Right lobe of liver (tissue), 4 donors: ENCODE results near the gene MRPL46.

Experiments used
- POLR2A ChIP-seq: fragments of 450-650 bp; IDR thresholded peaks from one replicate; pipeline ENCODE4 v1.6.1; 2017; ENCODE audit warnings: antibody characterized with exemption, mild to moderate bottlenecking
- TF ChIP-seq, protein P1 (sequence below), 4 donors: fragments of 200-600 bp in 3 of 4; fragments of 450-650 bp in 1 of 4; IDR thresholded peaks; one replicate each; pipeline versions ENCODE4 v1.5.1 to v1.8.0; 2016 to 2022; ENCODE audit warnings: antibody characterized with exemption in 4 of 4, mild to moderate bottlenecking in 2 of 4
- donor health status: DM: no; HTN: no; CAD: no.
- donor health status: DM: no; HTN: no; CAD: no.
- donor health status: DM: no; HTN: yes; CAD: no.

DNA sequence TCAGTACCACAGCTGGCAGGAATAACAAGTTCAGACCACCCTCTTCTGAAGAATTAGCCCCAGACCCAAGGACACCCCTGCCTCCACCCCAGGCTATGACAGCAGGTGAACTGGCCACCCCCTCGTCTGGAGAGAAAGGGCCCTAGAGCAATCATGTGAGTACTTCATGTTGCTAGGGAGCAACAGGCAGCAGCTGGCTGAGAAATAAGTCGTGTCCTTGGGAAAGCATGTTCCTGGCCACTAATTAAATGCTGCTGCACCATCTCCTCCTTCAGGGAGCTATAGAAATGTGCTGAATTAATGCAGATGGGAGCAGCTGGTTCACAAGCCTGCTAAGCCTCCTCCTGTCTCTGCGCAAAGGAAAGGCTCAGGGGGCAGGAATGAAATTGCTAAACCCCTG lies 31.8 kb upstream of the MRPL46 start:
- TF ChIP-seq, protein P1, sequence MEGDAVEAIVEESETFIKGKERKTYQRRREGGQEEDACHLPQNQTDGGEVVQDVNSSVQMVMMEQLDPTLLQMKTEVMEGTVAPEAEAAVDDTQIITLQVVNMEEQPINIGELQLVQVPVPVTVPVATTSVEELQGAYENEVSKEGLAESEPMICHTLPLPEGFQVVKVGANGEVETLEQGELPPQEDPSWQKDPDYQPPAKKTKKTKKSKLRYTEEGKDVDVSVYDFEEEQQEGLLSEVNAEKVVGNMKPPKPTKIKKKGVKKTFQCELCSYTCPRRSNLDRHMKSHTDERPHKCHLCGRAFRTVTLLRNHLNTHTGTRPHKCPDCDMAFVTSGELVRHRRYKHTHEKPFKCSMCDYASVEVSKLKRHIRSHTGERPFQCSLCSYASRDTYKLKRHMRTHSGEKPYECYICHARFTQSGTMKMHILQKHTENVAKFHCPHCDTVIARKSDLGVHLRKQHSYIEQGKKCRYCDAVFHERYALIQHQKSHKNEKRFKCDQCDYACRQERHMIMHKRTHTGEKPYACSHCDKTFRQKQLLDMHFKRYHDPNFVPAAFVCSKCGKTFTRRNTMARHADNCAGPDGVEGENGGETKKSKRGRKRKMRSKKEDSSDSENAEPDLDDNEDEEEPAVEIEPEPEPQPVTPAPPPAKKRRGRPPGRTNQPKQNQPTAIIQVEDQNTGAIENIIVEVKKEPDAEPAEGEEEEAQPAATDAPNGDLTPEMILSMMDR (IDR thresholded peaks at IDR 0.05): no peak
- TF ChIP-seq POLR2A: no peak
